Cardiac atrium fibroblast (primary cell): ENCODE measurements around the gene ORC2. TPM values are rescaled to one million over a fixed set of nuclear protein-coding genes. Genes with fewer than 3 reads are reported as not detected.

ENCODE experiments used
- total RNA-seq: library from RNA; depleted of rRNA; stranded (reverse); fragments of >200 nt; gene quantifications from 2 replicates; pipeline ENCODE4 v1.2.3, GENCODE V29; 2015

Gene ORC2
- total RNA-seq, result 5.4 and 6.3 TPM in 2 replicates

DNA sequence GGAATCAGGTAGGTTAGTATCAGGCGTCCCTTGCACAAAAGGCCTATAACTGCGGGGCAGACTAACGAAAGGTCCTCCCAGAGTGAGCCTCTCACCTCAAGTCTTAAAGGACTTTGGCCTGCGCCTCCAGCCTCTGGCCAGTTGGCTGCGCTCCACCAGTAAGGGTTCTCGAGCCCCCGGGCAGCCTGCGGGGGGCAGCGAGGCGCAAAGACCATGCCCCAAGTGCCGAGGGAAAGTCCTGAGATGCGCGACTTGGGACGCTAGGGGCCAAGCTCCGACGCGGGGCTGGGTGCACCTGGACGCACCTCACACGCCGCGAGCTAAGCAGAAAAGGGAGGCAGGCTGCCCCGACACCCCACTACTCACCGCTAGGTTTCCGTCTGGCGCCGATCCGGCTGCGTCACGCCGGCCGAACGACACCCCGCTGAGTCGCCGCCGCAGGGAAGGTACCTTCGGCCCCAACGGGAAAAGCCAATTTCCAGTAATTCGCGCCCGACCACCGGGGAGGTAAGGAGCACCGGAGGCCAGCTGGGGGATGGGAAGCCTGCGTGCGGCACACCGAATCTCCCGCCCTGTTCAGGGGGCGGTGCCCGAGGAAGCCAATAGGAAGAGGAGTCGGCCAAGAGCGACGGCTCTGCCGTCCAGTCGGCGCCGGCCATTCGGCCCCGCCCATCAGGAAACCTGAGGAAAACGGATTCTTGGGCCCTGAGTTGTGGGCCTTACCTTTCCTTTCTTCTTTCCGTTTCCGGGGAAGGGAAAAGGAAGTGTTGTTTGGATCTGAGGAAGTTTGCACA lies at the start of gene ORC2:
Gene ORC2 (minus strand): TSS at position 537 of the 794 bp plus-strand sequence. CDS start 5,537 bp downstream, outside the sequence.

DNA sequence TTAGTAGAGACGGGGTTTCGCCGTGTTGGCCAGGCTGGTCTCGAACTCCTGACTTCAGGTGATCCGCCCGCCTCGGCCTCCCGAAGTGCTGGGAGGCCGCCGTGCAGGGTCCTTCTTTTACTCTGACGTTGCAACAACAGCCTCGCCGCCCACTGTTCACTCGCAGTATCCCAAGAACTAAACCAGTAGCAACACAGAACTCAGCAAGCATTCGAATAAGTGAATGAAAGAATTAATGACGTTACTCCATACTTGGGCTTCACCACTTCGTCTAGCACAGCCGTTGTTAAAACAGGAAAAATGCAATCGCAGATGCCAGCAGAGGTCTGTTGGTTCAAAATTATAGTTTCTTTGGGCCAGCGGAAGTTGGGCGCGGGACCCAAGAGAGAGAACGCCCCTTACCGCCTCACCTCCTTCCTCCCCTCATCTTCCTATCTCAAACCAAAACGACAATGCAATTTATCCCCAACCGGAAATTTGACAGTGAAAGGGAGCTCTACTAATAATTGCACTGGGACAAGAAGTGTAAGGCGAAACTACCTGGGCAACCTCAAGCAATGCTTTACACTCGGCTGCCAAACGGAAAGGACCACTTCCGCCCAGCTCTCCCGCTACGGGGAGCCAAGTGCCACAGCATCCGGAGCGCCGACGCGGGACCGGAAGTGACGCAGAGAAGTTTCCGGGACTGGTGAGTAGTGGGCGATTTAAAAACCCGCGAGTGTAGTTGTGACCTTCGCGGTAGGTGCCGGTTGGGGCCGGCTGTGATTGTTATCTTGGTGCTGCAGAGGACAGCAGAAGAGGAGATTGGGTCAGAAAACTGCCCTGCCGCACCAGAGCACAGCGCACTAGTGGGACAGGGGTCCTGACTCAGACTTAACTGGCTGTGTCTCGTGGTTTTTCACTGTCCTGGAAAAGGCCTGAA lies 74.5 kb downstream of the ORC2 start, which contains the start of the genes NIF3L1 and PPIL3:
Gene NIF3L1 (plus strand): TSS at position 668 of the 922 bp plus-strand sequence. CDS start 2,573 bp downstream, outside the sequence.
Gene PPIL3 (minus strand): TSS at position 374 of the 922 bp plus-strand sequence. CDS start 1,462 bp downstream, outside the sequence.

DNA sequence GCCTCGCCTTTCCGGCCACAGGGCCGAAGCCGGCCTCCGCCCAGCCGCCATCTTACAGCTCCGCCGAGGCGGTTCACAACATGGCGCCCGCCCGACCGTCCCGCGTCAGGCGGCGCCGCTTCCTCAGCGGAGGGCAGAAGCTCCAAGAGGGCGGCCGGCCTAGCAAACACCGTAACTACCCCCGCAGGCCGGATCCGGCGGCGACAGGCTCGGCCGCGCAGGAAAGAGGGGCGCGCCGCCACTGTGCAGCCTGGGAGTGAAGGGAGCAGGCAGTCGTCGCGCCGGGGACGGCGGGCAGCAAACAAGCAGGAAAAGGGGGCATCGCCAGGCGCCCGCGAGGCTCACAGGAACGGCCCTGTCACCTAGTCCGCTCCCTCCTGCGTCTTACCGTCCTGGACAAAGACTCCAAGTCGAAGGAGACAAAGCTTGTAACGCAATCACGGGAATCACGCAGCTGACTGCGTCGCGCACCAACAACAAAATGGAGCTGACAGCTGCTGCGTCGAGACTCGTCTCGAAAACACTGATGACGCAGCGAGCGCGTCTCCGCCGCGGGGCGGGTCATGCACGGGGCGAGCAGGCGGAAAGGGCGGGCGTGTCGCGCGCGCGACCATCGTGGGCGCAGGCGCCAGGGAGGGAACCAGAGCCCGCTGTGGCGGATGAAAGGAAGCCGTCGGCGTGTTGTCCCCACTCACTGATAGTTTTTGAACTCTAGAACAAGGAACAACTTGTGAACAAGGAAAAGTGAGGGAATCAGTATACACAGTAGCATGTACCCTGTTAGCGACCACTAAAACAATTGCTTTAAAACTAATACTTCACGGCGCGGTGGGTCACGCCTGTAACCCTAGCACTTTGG lies 99.1 kb downstream of the ORC2 start, which contains the start of gene CLK1:
Gene CLK1 (minus strand): TSS at position 483 of the 859 bp plus-strand sequence. CDS start 2,796 bp downstream, outside the sequence.

Other genes with a start within 250 kb of the ORC2 start
- gene BZW1, start 151.8 kb downstream of the ORC2 start, total RNA-seq, result 454 and 468 TPM in 2 replicates
- gene CLK1, start 99.0 kb downstream of the ORC2 start, total RNA-seq, result 33.2 and 40.5 TPM in 2 replicates
- 44.1 and 46.4 TPM in 2 replicates for gene PPIL3, start 74.6 kb downstream of the ORC2 start, total RNA-seq
- 15.3 and 20.3 TPM in 2 replicates for gene NIF3L1, start 74.3 kb downstream of the ORC2 start, total RNA-seq
- gene HYCC2, start 108.0 kb upstream of the ORC2 start, total RNA-seq, result 2.9 and 3.2 TPM in 2 replicates
- 69.7 and 70.6 TPM in 2 replicates for gene NDUFB3, start 108.3 kb upstream of the ORC2 start, total RNA-seq
- gene CFLAR, start 152.5 kb upstream of the ORC2 start, total RNA-seq, result 48.2 and 59.9 TPM in 2 replicates
- gene CASP10, start 219.5 kb upstream of the ORC2 start, total RNA-seq, result 5.2 and 9.7 TPM in 2 replicates